K562 (cell line): ENCODE data around the gene INO80.

Experiments
- CBX8 ChIP-seq: fragments of 200-600 bp; sonication (generic); IDR thresholded peaks from 2 replicates; pipeline ENCODE4 v1.6.1; 2012; ENCODE audit warnings: borderline replicate concordance, mixed run types, low read depth, mild to moderate bottlenecking, moderate library complexity, mixed read lengths, low read length, control low read depth, inconsistent platforms; ENCODE audit not compliant: poor library complexity, severe bottlenecking; ENCODE audit errors: extremely low read depth
- CEBPB ChIP-seq: fragments of 450-650 bp; IDR thresholded peaks from 2 replicates; pipeline ENCODE4 v1.6.1; 2016; ENCODE audit warnings: missing genetic modification characterization, missing compliant biosample characterization
- CHD1 ChIP-seq: fragments of 200-600 bp; sonication (generic); IDR thresholded peaks from one replicate; pipeline ENCODE4 v1.6.1; 2012; ENCODE audit warnings: mild to moderate bottlenecking, moderate library complexity, low read length, inconsistent platforms
- ELF4 ChIP-seq: fragments of 450-650 bp; formaldehyde crosslinking; IDR thresholded peaks from 2 replicates; pipeline ENCODE4 v1.4.0; 2022; ENCODE audit warnings: missing genetic modification characterization
- ZNF696 ChIP-seq: fragments of 250-450 bp; sonication (Bioruptor Pico); conservative IDR thresholded peaks from 2 replicates; pipeline ENCODE4 v1.4.0; 2020; ENCODE audit warnings: mild to moderate bottlenecking, moderate library complexity

- no peak for TF ChIP-seq ZNF696 (CRISPR knock-in tag)
- TF ChIP-seq CBX8, result no peak
- no peak for TF ChIP-seq ELF4 (CRISPR knock-in tag)
- TF ChIP-seq CEBPB (tag), result no peak
- no peak for TF ChIP-seq CHD1
Observed at GRCh38 chr15:41060505-41060904, 55.6 kb downstream of the INO80 start.
